Measurements from ENCODE around the gene GPR21.

GRCh38 chr9:123040801-123041200, 7.3 kb downstream of the GPR21 start:
- no peak for TF ChIP-seq FOXM1 (IDR thresholded peaks at IDR 0.05; ENCODE audit: borderline replicate concordance)
- TF ChIP-seq ELF4 (IDR thresholded peaks at IDR 0.05): no peak
- no peak for TF ChIP-seq ARNT (IDR thresholded peaks at IDR 0.05)
- no peak for TF ChIP-seq SUZ12 (IDR thresholded peaks at IDR 0.05)

All from HEK293T (cell line).